WI38 (cell line): Measurements from ENCODE around the gene GBE1.

Experiments
- H3K4me3 ChIP-seq: 2 replicates; pipeline ENCODE4 v1.5.1; 2011; ENCODE audit warnings: low read depth, mild to moderate bottlenecking, control low read depth, low read length
- TF ChIP-seq, protein P1 (sequence below): IDR thresholded peaks from 2 replicates; pipeline ENCODE4 v1.5.1; 2012; ENCODE audit warnings: low read depth, mild to moderate bottlenecking, control low read depth, low read length

Gene GBE1

DNA sequence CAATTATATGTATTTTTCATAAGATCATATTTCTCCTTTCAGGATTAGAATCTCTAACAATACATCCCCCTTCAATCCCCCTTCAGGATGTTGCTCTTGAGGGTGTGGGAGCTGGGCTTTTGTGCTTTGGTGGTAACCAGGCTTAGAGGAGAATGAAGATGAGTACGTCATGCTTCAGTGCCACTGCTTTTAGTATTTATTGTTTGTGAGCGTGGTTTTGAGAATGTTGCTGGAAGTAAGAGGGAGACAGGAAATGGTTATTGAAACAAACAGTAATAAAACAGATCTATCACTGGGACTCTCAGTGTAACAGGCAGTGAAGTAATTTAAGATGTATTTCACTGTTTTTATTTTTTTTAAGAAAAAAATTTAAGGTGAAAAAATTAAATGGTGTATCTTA lies 35.3 kb downstream of the GBE1 start:
- H3K4me3 ChIP-seq, result no peak overlapping the region
- TF ChIP-seq, protein P1, sequence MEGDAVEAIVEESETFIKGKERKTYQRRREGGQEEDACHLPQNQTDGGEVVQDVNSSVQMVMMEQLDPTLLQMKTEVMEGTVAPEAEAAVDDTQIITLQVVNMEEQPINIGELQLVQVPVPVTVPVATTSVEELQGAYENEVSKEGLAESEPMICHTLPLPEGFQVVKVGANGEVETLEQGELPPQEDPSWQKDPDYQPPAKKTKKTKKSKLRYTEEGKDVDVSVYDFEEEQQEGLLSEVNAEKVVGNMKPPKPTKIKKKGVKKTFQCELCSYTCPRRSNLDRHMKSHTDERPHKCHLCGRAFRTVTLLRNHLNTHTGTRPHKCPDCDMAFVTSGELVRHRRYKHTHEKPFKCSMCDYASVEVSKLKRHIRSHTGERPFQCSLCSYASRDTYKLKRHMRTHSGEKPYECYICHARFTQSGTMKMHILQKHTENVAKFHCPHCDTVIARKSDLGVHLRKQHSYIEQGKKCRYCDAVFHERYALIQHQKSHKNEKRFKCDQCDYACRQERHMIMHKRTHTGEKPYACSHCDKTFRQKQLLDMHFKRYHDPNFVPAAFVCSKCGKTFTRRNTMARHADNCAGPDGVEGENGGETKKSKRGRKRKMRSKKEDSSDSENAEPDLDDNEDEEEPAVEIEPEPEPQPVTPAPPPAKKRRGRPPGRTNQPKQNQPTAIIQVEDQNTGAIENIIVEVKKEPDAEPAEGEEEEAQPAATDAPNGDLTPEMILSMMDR, result no peak

DNA sequence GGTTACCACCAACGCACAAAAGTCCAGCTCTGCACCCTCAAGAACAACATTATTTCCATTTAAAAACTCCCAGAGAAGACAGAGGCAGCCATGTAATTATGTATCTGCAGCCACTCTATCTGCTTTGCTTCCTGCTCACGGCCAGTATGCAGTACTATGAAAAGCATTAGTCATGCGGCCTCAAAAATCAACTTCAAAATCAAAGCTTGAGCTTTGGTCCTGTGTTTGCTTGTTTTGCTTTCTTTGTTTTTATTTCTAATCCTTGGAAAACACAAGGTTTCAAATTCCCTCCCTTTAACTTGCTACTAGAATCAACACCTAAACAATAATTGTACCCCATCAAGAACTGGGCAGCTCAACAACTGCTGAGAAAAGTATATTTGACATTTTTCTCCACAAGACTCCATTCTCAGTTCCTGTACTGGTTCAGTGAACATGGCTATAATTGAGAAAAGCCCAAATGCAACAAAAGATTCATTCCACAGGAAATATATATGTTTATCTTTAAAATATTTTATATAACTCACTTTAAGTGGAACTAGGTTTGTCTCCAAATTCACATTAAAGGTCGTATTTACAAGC lies 37.6 kb downstream of the GBE1 start:
- no peak overlapping the region for H3K4me3 ChIP-seq
- TF ChIP-seq, protein P1, result no peak

DNA sequence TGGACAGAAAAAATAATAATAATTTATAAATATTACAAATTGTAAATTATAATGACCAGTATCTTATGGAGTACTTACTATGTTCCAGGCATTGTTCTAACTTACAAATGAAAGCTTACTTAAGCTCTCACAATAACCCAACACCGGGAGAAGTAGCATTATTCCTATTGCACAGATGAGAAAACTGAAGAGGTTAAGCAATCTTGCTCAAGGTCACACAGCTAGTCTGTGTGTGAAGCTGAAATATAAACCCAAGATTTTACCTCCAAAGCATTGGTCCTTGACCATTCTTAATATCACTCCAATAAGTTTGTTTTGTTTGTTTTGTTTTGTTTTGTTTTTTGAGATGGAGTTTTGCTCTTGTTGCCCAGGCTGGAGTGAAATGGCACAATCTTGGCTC lies 43.1 kb downstream of the GBE1 start:
- TF ChIP-seq, protein P1, result no peak
- no peak overlapping the region for H3K4me3 ChIP-seq

DNA sequence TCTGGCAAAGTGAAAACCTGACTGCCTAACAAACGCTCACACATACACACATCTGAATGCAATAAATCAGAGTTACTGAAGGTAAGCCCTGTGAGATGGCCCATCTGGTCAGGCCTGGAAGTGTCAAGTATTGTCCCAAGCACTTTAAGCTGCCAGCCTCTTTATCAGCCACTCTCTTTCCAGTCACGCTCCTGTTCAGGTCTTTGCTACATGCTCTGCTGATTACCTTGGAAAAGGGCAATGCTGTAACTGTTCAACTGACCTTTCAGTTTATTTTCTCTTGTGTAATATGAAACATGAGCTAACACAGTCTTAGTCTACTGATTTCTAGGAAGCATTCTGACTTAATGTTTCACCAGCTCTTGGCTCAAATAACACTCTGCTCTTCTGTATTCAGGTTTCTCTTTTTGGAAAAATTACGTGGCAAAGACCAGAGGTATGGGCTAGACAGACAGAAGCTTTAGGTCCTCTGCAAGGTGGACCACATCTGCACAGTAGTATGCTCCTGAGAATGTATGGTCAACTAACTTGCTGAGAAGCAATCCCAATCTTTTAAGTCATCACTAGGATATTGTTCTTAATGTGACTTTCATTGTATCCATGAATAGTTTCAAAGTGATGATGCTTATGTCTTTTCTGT lies 44.5 kb downstream of the GBE1 start:
- TF ChIP-seq, protein P1, result no peak
- peak overlapping the region; percentile 23; the same call in 1 of the 2 replicates for H3K4me3 ChIP-seq

DNA sequence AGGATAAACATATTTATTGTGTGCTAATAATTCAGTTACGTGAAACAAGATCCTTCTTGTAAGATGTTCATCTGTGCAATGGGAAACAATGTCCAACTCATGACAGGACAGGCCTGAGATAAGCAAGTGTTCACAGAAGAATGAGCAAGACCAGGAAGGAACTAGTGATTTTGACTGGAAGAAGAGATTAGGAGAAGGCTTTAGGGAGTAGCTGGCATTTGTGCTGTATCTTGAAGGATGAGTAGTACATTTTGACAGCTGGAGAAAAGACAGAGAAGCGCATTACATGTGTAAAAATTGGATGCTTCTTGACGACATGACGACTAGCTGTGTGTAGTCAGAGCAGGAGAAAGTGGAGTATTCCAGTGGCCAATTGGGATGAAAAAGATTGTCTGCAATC lies 48.4 kb downstream of the GBE1 start:
- TF ChIP-seq, protein P1, result no peak

DNA sequence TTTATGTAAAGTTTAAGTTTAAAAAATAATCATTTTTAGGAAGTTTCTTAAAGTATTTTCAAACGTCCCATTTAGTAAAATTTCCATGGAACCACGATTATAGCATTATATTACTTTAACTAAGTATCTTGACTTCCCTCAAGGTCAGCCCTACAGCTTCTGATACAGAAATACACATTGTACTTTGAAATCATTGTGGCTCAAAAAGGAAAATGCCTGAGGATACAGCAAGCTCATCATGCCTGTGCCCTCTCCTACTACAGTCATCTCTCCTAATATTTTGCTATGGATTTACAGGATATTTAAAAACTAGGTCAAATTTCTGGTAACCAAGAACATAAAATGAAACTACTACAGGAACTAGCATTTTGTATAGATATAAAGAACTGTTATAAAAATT lies 51.8 kb downstream of the GBE1 start:
- TF ChIP-seq, protein P1, result no peak
- H3K4me3 ChIP-seq, result no peak overlapping the region

More for the DNA sequence above, 48.4 kb downstream of the GBE1 start:
- no peak overlapping the region for H3K4me3 ChIP-seq

DNA sequence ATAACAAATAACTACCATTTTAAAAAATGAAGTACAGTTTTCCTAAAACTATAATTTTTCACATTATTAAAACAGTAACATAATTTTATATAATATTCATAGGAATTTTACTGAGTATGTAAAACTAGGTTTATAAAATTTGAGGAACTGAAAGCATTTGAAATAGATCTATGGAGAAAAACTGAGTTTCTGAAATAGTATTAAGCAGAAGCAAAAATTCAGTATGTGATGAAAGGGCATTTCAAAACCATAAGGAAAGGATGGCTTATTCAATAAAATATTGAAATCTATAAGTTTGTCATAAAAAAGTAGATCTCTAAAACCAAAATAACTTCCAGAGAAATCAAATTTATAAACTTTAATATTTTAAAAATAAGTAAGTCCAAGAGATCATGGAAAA lies 53.4 kb downstream of the GBE1 start:
- TF ChIP-seq, protein P1, result no peak
- no peak overlapping the region for H3K4me3 ChIP-seq
